Keratinocyte (primary cell): ENCODE results near the gene PPP1CB. TPM values are rescaled to one million over a fixed set of nuclear protein-coding genes. Genes with fewer than 3 reads are reported as not detected.

ENCODE experiments used
- DNase-seq: peaks from one replicate; pipeline ENCODE4 v3.0.0-alpha.2; 2011; ENCODE audit warnings: low read depth, missing footprints, low spot score
- FAIRE-seq: peaks from 2 replicates; lab custom pipeline; 2011; peaks lifted over from hg19 to GRCh38; lab: Jason Lieb, UNC
- H2AFZ ChIP-seq: 2 replicates; pipeline ENCODE4 v1.6.0; 2012; ENCODE audit warnings: low read length, control low read depth, inconsistent platforms; ENCODE audit not compliant: control insufficient read depth
- H3K27ac ChIP-seq: 2 replicates; pipeline ENCODE4 v1.5.1; 2011; ENCODE audit warnings: low read length; ENCODE audit not compliant: control insufficient read depth, insufficient read depth
- H3K27me3 ChIP-seq: 3 replicates; pipeline ENCODE4 v1.6.0; 2011; ENCODE audit warnings: low read length; ENCODE audit not compliant: control insufficient read depth, insufficient read depth; ENCODE audit errors: extremely low read depth
- H3K36me3 ChIP-seq, 2 experiments: 2 replicates in 1 of 2; 3 replicates in 1 of 2; pipeline ENCODE4 v1.5.1; 2011; ENCODE audit warnings: low read length in 2 of 2, mild to moderate bottlenecking in 1 of 2; ENCODE audit not compliant: control insufficient read depth in 2 of 2, insufficient read depth in 2 of 2; ENCODE audit errors: extremely low read depth in 1 of 2
- H3K4me1 ChIP-seq: 3 replicates; pipeline ENCODE4 v1.5.1; 2011; ENCODE audit warnings: low read length; ENCODE audit not compliant: control insufficient read depth, insufficient read depth; ENCODE audit errors: extremely low read depth
- H3K4me2 ChIP-seq: 3 replicates; pipeline ENCODE4 v1.6.0; 2011; ENCODE audit warnings: low read depth, low read length; ENCODE audit not compliant: control insufficient read depth, insufficient read depth; ENCODE audit errors: extremely low read depth
- H3K4me3 ChIP-seq, 3 experiments: fragments of 200-600 bp in 1 of 3; sonication (generic) in 1 of 3; 2 replicates in 2 of 3; 3 replicates in 1 of 3; pipeline ENCODE4 v1.5.1; 2011 to 2016; ENCODE audit warnings: low read length in 3 of 3, mild to moderate bottlenecking in 3 of 3, control low read depth in 2 of 3, inconsistent platforms in 1 of 3, low read depth in 1 of 3, mixed read lengths in 1 of 3, mixed run types in 1 of 3, moderate library complexity in 1 of 3; ENCODE audit not compliant: control insufficient read depth in 2 of 3, insufficient read depth in 2 of 3; ENCODE audit errors: extremely low read depth in 1 of 3
- H3K79me2 ChIP-seq: 2 replicates; pipeline ENCODE4 v1.6.0; 2012; ENCODE audit warnings: low read length; ENCODE audit not compliant: control insufficient read depth, insufficient read depth
- H3K9ac ChIP-seq: 3 replicates; pipeline ENCODE4 v1.6.0; 2011; ENCODE audit warnings: low read length; ENCODE audit not compliant: control insufficient read depth, insufficient read depth; ENCODE audit errors: extremely low read depth
- H3K9me1 ChIP-seq: 3 replicates; pipeline ENCODE4 v1.6.0; 2011; ENCODE audit warnings: low read length; ENCODE audit not compliant: control insufficient read depth, insufficient read depth; ENCODE audit errors: extremely low read depth
- H3K9me3 ChIP-seq: 2 replicates; pipeline ENCODE4 v1.5.1; 2012; ENCODE audit warnings: low read depth, low read length; ENCODE audit not compliant: control insufficient read depth
- H4K20me1 ChIP-seq: 3 replicates; pipeline ENCODE4 v1.6.0; 2011; ENCODE audit warnings: low read length; ENCODE audit not compliant: control insufficient read depth, insufficient read depth; ENCODE audit errors: extremely low read depth
- EZH2 ChIP-seq: IDR thresholded peaks from one replicate; pipeline ENCODE4 v1.6.1; 2012; ENCODE audit warnings: inconsistent platforms, mild to moderate bottlenecking, low read length, moderate library complexity
- dilution Hi-C: fragments of 300-500 bp; cut with MboI; formaldehyde crosslinking; loops from one replicate; pipeline ENCODE4 v1.7.0; 2020; ENCODE audit warnings: low sequenced_read_pairs; ENCODE audit not compliant: extremely low pct_ligation_motif_present
- polyA plus RNA-seq, 5 experiments: library from polyadenylated mRNA; depleted of rRNA in 3 of 5; stranded (reverse) in 3 of 5; stranded (forward) in 1 of 5; unstranded in 1 of 5; fragments of >200 nt; gene quantifications; 1 replicate in 1 of 5; 2 replicates in 3 of 5; 3 replicates in 1 of 5; pipeline versions ENCODE4 v1.2.1 to v1.2.3, GENCODE V29; 2011 to 2012; ENCODE audit warnings: missing spikeins in 2 of 5, low read depth in 1 of 5, low replicate concordance in 1 of 5
- TF ChIP-seq, protein P1 (sequence below), 3 experiments: IDR thresholded peaks in 1 of 3; conservative IDR thresholded peaks in 1 of 3; optimal IDR thresholded peaks in 1 of 3; 2 replicates in 2 of 3; 3 replicates in 1 of 3; pipeline versions ENCODE3 to v1.5.1; 2011; ENCODE audit warnings: low read length in 3 of 3, mild to moderate bottlenecking in 3 of 3, moderate library complexity in 2 of 3, control low read depth in 1 of 3, inconsistent platforms in 1 of 3; ENCODE audit not compliant: insufficient read depth in 2 of 3; ENCODE audit errors: extremely low read depth in 1 of 3

PPP1CB gene
- polyA plus RNA-seq, 1 donor (not counting 4 experiments of a cell fraction or from before 2014, with no cell fraction given) = 157 TPM

DNA sequence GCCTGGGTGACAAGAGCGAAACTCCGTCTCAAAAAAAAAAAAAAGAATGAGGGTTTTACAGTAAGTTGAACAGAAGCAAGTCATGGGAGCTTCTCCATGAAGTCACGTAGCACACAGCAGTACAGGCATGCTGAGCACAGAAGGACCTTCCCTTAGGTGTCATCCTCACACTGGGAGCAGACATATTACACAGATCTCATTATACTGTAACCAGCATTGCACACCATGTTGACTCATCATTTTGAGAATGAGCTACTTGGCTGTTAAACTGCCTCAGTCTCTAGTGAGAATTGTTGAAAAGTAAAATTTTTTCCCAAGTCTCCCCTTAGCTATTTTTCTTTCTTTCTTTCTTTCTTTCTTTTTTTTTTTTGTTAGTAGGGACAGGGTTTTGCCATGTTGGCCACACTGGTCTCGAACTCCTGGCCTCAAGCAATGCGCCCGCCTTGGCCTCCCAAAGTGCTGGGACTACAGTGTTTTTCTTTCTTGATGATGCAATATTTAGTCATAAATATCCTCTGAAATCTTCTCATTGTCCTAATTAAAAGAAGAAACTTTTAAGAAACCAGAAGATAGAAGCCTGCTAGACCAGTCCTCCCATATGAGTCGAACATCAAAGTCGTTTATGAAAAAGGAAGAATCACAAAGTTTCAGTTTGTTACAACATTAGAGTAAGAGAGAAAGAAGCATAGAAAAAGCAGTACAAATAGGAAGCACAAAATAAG, 37.9 kb upstream of the PPP1CB start:
- Histone ChIP-seq H3K36me3 (no peaks in the 10 kb centered on the region), H3K4me1 (peaks cover 42% of the 10 kb centered on the region), H3K9me1 (no peaks in the 10 kb centered on the region), H3K4me3 (no peak overlapping the region), H3K4me2 (peak overlapping the region; percentile 17), H3K9ac (no peak overlapping the region), H3K27ac (peak overlapping the region; percentile 50), H3K9me3 (no peaks in the 10 kb centered on the region), H4K20me1 (no peaks in the 10 kb centered on the region), H3K79me2 (no peaks in the 10 kb centered on the region), H2AFZ (no peak overlapping the region), H3K27me3 (no peaks in the 10 kb centered on the region)
- TF ChIP-seq, protein P1, sequence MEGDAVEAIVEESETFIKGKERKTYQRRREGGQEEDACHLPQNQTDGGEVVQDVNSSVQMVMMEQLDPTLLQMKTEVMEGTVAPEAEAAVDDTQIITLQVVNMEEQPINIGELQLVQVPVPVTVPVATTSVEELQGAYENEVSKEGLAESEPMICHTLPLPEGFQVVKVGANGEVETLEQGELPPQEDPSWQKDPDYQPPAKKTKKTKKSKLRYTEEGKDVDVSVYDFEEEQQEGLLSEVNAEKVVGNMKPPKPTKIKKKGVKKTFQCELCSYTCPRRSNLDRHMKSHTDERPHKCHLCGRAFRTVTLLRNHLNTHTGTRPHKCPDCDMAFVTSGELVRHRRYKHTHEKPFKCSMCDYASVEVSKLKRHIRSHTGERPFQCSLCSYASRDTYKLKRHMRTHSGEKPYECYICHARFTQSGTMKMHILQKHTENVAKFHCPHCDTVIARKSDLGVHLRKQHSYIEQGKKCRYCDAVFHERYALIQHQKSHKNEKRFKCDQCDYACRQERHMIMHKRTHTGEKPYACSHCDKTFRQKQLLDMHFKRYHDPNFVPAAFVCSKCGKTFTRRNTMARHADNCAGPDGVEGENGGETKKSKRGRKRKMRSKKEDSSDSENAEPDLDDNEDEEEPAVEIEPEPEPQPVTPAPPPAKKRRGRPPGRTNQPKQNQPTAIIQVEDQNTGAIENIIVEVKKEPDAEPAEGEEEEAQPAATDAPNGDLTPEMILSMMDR (optimal IDR thresholded peaks at IDR 0.05 in 1 of 3, IDR thresholded peaks at IDR 0.05 in 1 of 3, conservative IDR thresholded peaks at IDR 0.05 in 1 of 3; ENCODE audit: extremely low read depth in 1 of 3, insufficient read depth in 2 of 3, low read length in 3 of 3) = no peak
- no peak for TF ChIP-seq EZH2
- no peak for FAIRE-seq
- peak; percentile 35 for DNase-seq
- dilution Hi-C loops = no loop called here

DNA sequence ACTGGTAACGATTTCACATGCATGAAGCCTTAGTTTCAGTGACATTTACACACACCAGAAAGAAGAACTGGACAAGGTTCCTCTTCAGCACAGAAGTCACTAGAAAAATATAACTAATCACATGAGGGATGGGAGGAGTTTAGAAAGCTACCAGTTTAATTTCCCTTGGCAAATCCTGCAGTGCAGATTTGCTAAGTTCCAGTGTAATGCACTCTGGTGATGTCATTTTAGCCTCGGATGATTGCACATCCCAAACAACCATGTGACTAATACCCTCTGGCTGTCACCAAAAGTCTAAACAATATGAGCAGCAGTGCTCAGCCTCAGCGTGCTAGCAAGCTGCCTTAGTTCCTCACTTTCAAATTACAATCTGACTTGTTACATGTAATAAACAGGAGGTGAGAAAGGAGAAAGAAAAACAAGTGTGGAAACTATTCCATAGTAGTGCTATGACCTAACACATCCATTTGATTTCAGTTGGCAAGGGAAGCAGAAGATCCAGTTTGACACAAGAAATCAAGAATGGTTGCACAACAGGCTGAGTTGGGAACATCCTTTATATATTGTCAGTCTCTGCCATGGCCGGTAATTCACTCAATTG, 35.3 kb upstream of the PPP1CB start:
- peak; percentile 46 for DNase-seq
- H3K9me3 ChIP-seq = no peaks in the 10 kb centered on the region
- H3K4me3 ChIP-seq = peak overlapping the region in 2 of 3 experiments; percentile 36 to 39
- H3K9ac ChIP-seq = peak overlapping the region; percentile 66
- H3K27me3 ChIP-seq = no peaks in the 10 kb centered on the region
- H3K9me1 ChIP-seq = no peaks in the 10 kb centered on the region
- H3K36me3 ChIP-seq = no peaks in the 10 kb centered on the region
- H2AFZ ChIP-seq = peak overlapping the region; percentile 58
- no peaks in the 10 kb centered on the region for H3K79me2 ChIP-seq
- peak overlapping the region; percentile 91 for H3K27ac ChIP-seq
- no peak for TF ChIP-seq EZH2
- peak overlapping the region; percentile 74 for H3K4me2 ChIP-seq
- peaks cover 40% of the 10 kb centered on the region for H3K4me1 ChIP-seq
- dilution Hi-C loops = no loop called here
- peak; percentile 84 for FAIRE-seq
- H4K20me1 ChIP-seq = no peaks in the 10 kb centered on the region
